Measurements from ENCODE around the gene GSAP.
A peak's percentile ranks its signal among the peaks of the same experiment; 100 is the strongest.

GSAP gene

DNA sequence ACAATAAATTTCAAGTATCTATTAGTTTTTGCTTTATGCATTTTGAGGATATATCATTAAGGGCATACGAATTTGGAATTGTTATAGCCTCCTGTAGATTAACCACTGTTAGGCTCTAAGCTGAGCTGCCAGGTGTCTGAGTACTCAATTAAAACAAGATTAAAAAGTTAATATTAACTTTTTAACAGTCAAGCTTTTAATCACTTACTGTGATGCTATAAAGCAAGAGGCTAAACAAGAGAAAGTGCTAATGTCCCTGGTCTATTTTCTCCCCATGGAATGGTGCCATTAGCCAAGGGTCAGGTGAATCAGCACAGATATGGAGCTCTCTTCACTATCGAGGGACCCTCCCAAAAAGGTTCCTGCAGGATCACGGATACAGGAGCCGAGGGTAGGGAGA lies 9.7 kb downstream of the GSAP start:
- no peak for DNase-seq (ENCODE audit: low spot score)

DNA sequence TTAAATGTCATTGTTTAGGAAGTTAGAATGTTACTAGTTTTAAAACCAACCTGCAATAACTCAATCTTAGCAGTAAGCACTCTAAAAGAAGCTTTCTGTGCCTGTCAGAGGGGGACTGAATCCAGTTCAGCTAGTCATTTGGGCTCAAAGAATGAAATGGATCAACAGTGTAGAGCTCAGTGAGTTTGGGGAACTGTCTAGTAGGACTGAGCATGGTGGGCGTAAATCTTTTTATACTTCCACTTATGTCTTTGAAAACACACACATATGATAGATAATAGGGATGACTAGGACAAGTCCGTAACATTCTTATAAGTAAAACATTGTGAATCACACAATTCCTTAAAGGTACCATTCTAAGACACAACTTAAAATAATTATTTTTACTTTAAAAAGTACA lies 11.5 kb downstream of the GSAP start:
- DNase-seq (ENCODE audit: low spot score), result no peak

DNA sequence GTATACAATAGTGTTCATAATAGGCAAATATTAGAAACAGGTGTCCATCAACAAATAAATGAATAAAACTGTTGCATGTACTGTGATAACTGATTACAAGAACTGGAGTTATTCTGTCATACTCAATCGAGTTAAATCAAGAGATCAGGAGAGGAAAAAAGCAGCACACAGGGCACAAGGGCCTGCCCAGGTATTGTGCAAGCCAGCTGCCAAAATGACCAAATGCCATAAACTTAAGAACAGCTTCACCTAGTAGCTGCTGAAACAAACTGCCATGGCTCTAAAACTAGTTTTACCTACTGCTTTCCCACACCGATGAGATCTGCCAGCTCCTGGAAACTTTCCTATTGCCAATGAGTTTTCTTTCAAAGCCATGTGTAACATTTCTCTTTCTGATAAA lies 12.2 kb downstream of the GSAP start:
- DNase-seq (ENCODE audit: low spot score), result no peak

DNA sequence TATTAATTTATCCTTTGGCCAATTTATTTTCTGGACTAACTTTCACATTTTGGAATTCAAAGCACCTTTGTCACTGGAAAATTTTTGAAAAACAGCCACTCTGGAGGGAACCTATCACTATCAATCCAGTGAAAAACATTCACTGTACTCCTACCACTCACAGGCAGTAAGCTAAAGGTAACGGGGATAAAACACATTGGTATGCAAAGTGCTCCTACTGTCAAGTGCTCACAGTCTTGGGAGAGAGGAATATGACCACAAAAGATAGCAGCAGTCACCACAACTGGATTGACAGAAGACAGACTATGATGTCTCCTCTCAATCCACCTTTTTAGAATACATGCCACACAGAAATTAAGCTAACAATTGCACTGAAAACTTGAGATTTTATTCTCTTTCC lies 13.3 kb downstream of the GSAP start:
- no peak for DNase-seq (ENCODE audit: low spot score)

DNA sequence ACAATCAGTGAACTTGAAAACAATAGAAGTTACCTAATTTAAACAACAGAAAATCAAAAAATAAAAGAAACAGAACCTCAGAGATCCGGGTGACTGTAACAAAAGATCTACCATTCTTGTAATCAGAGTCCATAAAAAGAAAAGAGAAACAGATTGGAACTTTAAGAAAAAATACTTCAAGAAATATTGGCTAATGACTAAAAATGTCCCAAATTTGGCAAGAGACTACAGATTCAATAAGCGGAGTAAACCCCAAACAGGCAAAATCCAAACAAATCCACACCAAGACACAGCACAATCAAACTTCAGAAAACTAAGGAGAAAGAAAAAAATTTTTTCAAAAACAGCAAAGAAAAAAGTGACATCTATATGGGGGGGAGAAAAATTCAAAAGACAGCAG lies 15.1 kb downstream of the GSAP start:
- DNase-seq (ENCODE audit: low spot score), result no peak

DNA sequence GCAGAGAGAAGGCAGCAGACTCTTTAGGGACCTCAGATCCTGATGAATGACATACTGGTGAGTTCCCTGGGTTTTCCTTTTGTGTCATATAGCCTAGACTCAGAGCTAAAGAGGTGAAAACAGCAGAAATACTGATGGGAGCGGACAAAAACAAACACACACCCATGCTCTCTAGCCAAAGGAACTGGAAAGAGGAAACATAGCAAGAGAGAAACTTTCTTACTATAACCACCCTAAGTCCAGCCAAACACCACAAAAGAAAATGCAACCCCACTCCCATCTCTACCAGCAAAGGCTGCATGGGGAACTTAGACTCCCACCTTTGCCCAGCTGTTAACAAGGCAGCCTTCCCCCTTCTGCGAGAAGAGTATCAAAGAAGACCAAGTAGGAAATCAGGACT lies 16.3 kb downstream of the GSAP start:
- peak; percentile 34 for DNase-seq (ENCODE audit: low spot score)

DNA sequence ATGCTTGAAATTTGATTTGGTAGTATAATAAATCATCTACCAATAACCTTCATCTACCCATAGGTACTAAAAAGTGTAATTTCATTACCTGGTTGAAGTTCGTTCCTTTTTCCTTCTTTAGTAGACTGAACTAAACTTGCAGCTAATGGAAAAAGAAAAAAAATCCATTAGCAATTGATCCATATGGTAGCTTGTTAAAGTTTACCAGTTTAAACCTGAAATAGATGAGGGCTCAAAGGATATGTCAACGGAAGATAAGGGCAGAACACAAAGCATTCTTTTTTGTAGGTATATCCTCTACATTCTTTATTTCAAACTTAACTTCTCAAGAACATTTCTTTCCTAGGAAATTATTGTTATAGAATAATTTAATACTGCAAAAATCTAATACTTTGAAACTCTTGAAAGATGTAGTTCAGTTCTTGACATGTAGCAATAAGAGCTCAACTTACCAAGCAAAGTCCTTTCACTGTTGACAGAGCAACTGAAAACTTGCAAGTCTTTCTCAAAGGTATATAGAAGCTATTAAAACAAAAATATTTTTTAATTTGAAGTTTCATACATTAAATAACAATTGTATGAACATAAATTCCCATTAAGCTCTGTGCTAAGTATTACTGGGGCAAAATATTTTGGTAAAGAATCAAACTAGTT lies 19.1 kb downstream of the GSAP start:
- DNase-seq (ENCODE audit: low spot score), result no peak

DNA sequence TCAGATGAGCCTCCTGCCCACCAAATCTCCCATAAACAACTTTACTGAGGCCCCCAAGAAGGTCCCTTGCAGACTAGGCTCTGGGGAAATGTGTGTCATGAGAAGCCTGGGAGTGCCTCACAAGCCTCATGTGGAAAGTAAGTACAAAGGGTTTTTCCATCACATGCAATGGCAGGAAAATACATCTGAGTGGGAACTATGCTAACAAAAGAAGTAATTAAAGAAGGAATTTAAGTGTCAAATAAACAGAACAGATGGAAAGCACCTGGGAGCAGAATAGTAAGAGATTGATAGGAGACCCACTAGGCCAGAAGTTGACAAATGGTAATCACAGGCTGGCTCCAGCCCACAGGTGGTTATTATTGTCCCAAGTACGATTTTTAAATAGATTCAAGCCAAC lies 20.5 kb downstream of the GSAP start:
- DNase-seq (ENCODE audit: low spot score), result no peak

DNA sequence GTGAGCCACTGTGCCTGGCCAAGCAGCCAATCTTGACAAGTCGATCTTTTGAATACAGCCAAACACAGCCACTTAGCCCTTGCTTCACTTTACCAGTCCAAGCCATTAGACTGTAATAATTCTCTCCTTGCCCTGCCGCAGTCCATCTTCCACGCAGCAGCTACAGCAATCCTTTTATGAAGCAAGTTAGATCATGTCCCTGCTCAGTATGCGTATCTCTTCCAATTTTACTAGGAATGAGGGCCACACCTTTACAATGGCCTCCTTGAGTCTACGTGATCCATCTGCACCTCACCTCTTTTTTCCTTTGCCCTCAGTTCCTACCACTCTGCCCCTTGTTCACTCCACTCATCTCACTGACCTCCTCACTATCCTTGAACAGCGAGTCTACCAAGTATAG lies 22.2 kb downstream of the GSAP start:
- DNase-seq (ENCODE audit: low spot score), result no peak

DNA sequence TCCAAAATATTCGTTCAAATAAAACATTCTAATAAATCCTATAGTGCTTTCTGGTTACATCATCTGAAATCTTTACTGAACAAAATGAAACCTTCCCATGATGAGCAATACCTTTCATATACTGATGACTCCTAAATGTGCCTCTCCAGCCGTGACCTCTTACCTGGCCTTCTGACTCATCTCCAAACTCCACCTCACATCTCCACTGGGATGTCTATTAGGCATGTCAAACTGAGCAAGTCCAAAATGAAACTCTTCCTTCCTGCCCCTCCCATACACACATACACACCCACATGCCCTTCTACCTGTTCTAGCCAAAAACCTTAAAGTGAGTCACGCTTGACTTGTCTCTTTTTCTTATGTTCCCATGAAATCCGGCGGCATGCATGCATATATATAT lies 22.9 kb downstream of the GSAP start:
- no peak for DNase-seq (ENCODE audit: low spot score)

DNA sequence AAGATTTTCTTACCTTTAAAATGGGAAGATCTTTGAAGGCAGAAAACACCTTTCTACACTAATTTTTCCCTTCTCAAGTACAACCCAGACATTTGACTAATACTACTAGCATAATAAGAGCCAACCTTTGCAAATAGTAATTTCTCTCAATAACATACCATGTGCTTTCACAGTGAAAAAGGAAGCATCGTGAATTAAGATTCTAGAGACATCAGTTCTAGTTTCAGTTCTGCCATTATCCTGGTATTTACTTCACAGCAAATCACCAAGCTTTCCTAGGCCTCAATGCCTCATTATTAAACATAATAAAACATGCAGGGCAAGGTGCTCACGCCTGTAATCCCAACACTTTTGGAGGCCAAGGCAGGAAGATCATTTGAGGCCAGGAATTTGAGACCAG lies 24.9 kb downstream of the GSAP start:
- no peak for DNase-seq (ENCODE audit: low spot score)

DNA sequence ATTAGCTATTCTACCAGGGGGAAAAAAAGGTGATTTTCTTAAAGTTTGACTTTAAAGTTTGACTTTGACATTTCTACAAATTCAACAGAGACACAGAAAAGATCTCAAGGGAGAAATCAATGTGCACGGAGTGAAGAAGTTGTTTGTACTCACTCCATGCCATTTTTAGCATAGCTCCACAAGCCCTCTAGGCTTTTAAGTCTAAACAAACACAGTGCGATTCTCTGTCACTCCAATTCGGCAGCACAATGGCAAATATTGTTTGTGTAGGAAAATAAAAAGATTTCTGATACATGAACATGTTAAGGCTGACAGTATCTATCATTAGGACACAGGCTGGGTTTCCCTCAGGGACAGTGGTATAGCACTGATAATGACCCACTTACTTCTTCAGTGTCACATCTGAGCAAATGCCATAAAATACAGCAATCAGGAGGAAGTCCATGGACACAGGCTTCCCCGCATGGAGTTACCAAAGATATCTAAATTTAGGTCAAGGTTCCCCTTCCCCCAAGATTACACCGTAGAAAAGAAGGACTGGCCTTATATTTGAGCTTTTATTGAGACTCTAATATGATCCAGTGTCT lies 28.0 kb downstream of the GSAP start:
- DNase-seq (ENCODE audit: low spot score), result no peak

DNA sequence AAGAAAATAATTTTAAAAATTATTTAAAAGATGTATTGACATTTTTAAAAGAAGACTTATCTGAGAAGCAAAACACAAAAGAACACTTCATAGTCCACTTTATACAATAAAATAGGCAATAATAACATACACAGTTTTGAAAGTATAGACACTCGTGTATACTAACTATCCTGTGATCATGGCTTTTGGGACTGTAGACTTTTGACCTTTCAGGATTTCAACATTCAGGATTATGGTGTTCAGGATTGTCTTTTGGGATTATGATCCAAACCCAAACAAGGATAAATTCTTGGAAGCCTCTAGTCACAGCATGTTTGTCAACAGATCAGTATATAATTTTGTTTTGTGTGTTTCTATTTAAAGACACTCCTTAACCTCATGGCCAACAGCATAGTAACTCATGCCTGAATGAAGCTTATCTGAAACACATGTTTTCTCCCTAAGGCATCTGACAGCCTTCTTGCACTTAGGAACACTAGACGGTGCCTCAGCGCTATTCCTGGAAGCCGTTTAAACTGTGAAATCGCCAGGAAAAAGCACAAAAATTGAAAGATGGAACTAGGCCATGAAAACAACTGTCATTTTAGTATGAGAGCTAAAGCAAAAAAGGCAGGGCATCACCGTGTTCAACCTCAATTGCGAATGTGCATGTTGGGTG lies 29.9 kb downstream of the GSAP start:
- DNase-seq (ENCODE audit: low spot score), result no peak

DNA sequence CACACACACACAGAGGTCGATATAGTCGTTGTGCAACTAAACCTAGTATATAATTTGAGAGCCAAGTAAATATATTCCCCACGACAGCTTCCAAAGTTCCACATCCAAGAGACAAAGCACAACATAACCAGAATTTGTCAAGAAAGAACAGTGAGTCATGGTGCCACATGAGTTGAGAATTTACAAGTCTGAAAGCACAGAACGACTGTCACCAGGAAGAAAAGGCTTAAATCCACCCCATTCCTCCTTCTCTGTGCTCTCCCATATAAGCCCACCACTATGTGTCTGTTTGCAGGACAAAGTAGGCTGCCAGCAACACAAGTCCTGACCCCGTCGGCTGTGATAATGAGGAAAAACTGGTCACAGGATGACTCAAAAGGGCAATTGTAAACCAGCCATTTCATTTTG lies 32.8 kb downstream of the GSAP start:
- DNase-seq (ENCODE audit: low spot score), result peak; percentile 7

DNA sequence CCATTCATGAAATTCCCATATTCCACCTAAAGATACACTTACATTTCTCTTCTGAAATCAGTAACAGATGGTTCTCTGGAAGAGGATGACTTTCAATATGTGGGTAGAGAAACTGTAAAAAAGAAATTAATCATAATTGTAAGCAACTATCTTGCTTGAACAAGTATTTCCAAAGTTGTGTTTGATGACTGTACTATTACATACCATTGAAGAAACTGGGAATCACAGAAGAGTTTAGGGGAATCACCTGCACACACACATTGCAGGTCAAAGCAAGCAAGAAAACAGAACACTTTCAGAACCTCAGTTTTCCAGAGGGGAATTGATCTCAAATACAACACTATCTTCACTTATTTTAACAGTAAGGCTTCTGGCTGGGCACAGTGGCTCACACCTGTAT lies 33.6 kb downstream of the GSAP start:
- DNase-seq (ENCODE audit: low spot score), result no peak

DNA sequence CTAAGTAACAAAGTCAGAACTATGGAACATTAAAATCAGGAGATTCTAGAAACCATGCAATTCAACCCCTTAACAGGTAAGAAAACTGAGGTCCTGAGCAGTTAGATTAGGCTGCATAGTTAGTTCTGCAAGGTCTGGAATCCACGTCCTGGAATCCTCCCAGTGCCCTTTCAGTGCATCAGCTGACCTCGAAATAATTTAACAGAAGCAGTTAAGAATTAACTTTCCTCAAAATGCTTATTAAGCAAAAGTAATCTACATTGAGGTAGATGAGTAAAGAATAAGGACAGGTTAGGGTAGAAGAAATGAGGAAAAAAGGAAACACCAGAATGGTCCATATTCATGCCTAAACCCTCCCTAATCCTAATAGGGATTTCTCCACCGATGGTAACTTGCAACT lies 37.6 kb downstream of the GSAP start:
- no peak for DNase-seq (ENCODE audit: low spot score)

DNA sequence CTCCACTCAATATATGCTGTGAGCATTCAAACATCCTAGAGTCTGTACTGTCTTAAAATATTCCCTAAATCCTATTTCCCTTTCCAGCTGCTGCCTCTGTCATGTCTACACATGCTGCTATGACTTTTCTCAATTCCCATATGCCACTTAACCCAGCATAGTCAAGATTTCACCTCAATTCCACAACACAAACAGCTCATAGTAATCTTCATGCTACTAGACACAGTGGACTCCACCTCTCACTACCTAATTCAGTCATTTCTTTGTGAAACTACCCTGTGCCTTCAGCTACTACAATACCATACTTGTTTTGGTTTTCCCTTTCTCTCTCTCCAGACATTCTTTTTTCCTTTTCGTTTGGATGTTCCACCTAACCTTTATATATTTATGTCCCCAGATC lies 45.5 kb downstream of the GSAP start:
- no peak for DNase-seq (ENCODE audit: low spot score)

DNA sequence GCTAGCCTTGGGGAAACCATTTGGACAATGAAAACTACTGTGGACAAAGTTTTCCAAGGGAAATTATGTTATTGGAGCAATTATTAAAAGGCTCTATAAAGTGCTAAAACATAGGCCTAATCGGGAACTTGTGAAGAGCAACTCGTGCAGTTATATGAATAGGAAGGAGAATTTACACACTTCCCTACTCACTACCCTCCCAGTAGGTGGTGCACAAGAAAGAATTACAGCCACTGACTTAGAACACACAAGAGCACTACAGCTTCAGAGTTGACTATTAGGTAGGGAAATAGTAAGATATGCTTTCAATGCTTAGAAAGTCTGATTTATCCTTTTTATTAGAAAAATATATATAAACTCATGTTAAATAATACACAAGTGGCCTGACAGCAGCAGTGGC lies 47.2 kb downstream of the GSAP start:
- DNase-seq (ENCODE audit: low spot score), result no peak

DNA sequence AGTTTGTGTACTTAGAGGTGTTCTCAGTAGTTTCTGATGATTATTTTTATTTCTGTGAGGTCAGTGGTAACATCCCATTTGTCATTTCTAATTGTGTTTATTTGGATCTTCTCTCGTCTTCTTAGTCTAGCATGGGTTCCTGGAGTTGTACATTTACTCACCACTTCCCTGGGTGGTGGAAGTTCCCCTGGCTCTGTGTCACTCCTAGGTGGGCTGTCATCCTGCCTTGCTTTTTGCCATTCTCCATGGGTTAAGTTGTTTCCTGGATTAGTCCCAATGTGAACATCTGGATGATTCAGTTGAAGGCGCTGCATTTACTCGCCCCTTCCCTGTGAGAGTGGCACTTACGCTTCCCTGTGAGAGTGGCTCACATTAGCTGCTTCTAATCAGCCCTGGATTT lies 48.2 kb downstream of the GSAP start:
- DNase-seq (ENCODE audit: low spot score), result no peak

DNA sequence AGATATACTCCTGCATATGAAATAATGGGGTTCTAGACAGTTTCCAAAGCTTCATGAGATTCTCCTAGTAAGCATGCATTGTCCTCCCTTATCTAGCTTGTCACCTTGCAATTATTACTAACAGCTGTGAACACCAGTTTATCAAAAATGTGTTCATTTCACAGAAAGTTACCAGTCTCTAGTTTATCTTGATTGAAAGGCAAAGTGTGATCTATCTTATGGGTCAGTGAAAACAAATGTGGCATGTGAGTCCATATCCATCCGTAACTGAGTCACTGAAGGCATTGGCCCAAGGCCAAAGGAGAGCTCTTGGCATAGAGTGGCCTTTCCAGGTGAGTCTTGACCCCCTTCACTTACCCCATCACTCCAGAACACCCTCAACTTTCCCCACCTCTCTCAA lies 53.2 kb downstream of the GSAP start:
- DNase-seq (ENCODE audit: low spot score), result no peak

DNA sequence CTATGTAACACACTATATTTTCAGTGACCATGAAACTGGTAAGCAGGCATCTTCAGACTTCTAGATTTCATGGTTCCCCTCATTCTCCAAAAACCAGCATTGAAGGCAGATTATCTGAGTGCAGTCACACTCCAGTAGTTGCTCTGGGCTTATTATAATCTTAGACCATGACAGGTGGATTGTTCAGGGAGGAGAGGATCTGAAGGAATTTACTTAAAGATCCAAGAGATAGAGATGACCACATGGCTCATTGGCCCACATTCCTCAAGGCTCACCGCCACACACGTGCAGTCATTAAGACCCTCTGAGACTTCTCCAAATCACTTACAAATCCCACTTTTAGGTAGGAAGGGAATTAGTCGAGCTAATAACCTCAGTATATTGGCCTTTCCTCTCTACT lies 55.2 kb downstream of the GSAP start:
- DNase-seq (ENCODE audit: low spot score), result no peak

DNA sequence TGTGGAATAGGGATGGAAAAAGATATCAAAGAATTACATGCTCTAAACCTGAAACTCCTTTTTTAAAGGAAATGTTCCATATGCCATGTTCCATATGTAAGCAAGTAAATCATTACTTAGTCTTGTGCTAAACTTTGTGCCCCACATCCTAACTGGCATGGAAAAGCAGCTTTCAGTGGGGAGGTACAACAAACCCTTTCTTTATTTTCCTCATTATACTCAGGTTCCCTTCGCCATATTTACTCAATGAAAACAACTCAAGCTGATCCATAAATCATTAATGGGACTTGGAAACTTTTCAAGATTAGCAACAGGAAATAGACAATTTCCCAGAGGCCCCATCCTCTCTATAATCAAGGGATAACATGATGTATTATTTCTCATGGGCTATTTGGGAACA lies 56.0 kb downstream of the GSAP start:
- no peak for DNase-seq (ENCODE audit: low spot score)

DNA sequence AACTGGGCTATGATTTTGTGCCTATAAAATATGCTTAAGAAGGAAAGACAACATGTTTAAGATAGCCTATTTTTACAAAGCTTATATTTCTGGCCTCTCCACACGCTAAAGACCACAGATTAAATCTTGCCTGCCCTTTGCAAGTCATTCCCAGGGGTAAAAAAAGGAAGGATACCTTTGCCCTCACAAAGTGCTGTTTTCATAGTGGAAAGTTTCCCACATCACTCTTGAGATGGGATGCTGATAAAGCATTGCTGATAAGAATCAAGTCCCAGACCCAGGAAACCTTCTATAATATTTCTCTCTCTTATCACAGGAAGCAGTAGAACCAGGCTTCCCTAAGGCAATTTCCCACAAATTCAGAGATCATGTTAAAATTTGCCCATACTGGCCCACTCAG lies 56.5 kb downstream of the GSAP start:
- DNase-seq (ENCODE audit: low spot score), result no peak

DNA sequence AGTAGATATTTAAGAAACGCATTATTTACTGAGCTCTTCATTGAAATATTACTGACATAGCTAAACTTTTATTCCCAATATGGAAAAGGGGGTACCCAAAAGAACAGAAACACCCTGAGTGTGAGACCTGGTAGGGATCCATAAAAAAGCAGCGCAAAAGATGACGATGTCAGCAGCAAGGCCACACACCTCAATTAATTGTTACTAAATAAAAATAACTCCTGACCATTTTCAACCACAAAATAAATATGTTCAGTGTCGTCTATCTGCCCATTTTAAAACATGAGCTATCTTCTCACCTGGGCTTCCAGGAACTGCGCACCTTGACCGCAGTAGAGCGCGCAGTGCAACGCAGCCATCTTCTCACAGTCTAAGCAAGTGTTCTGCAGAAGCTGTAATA lies 61.2 kb downstream of the GSAP start:
- no peak for DNase-seq (ENCODE audit: low spot score)
